Endodermal cell (in vitro differentiated cells): ENCODE measurements around the gene APBA2. TPM values are rescaled to one million over a fixed set of nuclear protein-coding genes. Genes with fewer than 3 reads are reported as not detected.
"Not testable (repeated sequence)": the region's sequence is repeated elsewhere in the genome, so short reads cannot be mapped to it uniquely, and the experiment has no call there.

Source experiments
- DNase-seq: peaks from one replicate; pipeline ENCODE4 v3.0.0-alpha.2; 2017
- H3K27ac ChIP-seq: 2 replicates; pipeline ENCODE4 v1.5.1; 2013; ENCODE audit warnings: mild to moderate bottlenecking, low read depth, low read length, moderate library complexity
- H3K27me3 ChIP-seq: 2 replicates; pipeline ENCODE4 v1.6.1; 2013; ENCODE audit warnings: mild to moderate bottlenecking, low read length, moderate library complexity; ENCODE audit not compliant: insufficient read depth, control insufficient read depth, poor library complexity, severe bottlenecking
- H3K36me3 ChIP-seq: 2 replicates; pipeline ENCODE4 v1.7.0; 2013; ENCODE audit warnings: mild to moderate bottlenecking, low read length, moderate library complexity; ENCODE audit not compliant: control insufficient read depth, insufficient read depth
- H3K4me1 ChIP-seq: one replicate; pipeline ENCODE4 v1.7.0; 2013; ENCODE audit warnings: low read length; ENCODE audit not compliant: control insufficient read depth, insufficient read depth
- H3K4me3 ChIP-seq: 2 replicates; pipeline ENCODE4 v1.5.1; 2013; ENCODE audit warnings: mild to moderate bottlenecking, low read length, moderate library complexity
- H3K9ac ChIP-seq: 2 replicates; pipeline ENCODE4 v1.6.1; 2013; ENCODE audit warnings: mild to moderate bottlenecking, low read length, moderate library complexity; ENCODE audit not compliant: poor library complexity, severe bottlenecking; ENCODE audit errors: extremely low read depth
- H3K9me3 ChIP-seq: 2 replicates; pipeline ENCODE4 v1.6.1; 2013; ENCODE audit warnings: mild to moderate bottlenecking, low read length, moderate library complexity; ENCODE audit not compliant: control insufficient read depth
- H3K27ac Mint-ChIP-seq: 2 replicates; pipeline ENCODE4 v1.8.0; 2020; ENCODE audit warnings: mixed read lengths
- H3K27me3 Mint-ChIP-seq: 2 replicates; pipeline ENCODE4 v1.8.0; 2021; ENCODE audit warnings: mild to moderate bottlenecking, mixed read lengths; ENCODE audit not compliant: insufficient read depth
- H3K36me3 Mint-ChIP-seq: 2 replicates; pipeline ENCODE4 v1.8.0; 2020; ENCODE audit warnings: low read depth, mixed read lengths
- H3K4me1 Mint-ChIP-seq: 2 replicates; pipeline ENCODE4 v1.8.0; 2020; ENCODE audit warnings: mixed read lengths
- H3K4me3 Mint-ChIP-seq: 2 replicates; pipeline ENCODE4 v1.8.0; 2020; ENCODE audit warnings: mild to moderate bottlenecking, moderate library complexity, mixed read lengths
- H3K9me3 Mint-ChIP-seq: 2 replicates; pipeline ENCODE4 v1.8.0; 2020; ENCODE audit warnings: mild to moderate bottlenecking, mixed read lengths
- WGBS, 2 experiments: methylation state at CpG; one replicate each; pipeline versions ENCODE4 v1.1.5 to v1.1.7; 2013; ENCODE audit warnings: missing lambda C conversion rate in 2 of 2, mixed read lengths in 1 of 2; ENCODE audit not compliant: insufficient coverage in 1 of 2, insufficient read length in 1 of 2; 5-methylcytosine and 5-hydroxymethylcytosine counted together
- total RNA-seq, 2 donors: library from RNA; stranded (reverse); fragmentation: NEBNext Ultra II Directional in 1 of 2; extraction: Animal tissue kit (Norgen Biotek cat#: 25700) in 1 of 2; gene quantifications; 2 replicates in 1 of 2; 3 replicates in 1 of 2; pipeline ENCODE4 v1.2.1, GENCODE V29; 2021
- TF ChIP-seq, protein P1 (sequence below): fragments of 200-600 bp; sonication (generic); conservative IDR thresholded peaks from 2 replicates; pipeline ENCODE4 v1.5.0; 2021; ENCODE audit warnings: antibody characterized with exemption, mild to moderate bottlenecking

Gene APBA2
- total RNA-seq, 2 donors from 2014 or later: 27.1 to 27.3 TPM

DNA sequence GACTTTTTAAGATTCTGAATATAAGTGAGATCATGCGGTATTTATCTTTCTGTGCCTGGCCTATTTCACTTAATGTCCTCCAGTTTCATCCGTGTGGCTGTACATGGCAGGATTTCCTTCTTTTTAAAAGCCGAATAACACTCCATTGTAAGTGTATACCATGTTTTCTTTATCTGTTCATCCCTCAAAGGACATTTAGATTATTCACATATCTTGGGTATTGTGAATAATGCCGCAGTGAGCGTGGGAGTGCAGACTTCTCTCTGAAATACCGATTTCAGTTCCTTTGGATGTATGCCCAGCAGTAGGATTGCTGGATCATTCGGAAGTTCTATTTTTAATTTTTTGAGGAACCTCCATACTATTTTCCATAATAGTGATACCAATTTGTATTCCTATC is 136.1 kb downstream of the APBA2 start:
- H3K9ac ChIP-seq: no peak overlapping the region

DNA sequence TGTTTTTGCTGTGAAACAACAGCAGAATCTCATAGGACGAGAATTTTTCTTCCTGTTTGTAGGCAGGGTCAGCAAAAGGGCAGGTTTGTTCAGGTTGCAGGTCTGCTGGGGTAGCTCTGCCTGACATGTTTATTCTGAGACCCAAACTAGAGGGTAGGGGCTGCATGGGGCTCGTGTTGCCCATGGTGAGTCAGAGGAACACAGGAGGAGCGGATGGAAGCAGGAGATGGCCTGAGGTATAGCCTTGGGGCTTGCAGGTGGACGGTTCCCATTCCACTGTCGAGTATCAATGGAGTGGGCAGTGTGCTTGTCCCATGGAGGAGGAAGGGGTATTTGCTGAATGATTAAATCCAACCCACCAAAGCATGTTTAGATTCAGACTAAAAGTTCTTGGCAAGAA is 138.9 kb downstream of the APBA2 start:
- no peaks in the 10 kb centered on the region for H3K4me1 Mint-ChIP-seq
- H3K4me3 ChIP-seq: no peak overlapping the region
- no peaks in the 10 kb centered on the region for H3K27me3 ChIP-seq
- H3K4me3 Mint-ChIP-seq: no peak overlapping the region
- TF ChIP-seq, protein P1, sequence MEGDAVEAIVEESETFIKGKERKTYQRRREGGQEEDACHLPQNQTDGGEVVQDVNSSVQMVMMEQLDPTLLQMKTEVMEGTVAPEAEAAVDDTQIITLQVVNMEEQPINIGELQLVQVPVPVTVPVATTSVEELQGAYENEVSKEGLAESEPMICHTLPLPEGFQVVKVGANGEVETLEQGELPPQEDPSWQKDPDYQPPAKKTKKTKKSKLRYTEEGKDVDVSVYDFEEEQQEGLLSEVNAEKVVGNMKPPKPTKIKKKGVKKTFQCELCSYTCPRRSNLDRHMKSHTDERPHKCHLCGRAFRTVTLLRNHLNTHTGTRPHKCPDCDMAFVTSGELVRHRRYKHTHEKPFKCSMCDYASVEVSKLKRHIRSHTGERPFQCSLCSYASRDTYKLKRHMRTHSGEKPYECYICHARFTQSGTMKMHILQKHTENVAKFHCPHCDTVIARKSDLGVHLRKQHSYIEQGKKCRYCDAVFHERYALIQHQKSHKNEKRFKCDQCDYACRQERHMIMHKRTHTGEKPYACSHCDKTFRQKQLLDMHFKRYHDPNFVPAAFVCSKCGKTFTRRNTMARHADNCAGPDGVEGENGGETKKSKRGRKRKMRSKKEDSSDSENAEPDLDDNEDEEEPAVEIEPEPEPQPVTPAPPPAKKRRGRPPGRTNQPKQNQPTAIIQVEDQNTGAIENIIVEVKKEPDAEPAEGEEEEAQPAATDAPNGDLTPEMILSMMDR: no peak
- H3K36me3 Mint-ChIP-seq: no peaks in the 10 kb centered on the region
- DNase-seq: no peak
- no peak overlapping the region for H3K27ac ChIP-seq
- H3K27ac Mint-ChIP-seq: no peak overlapping the region
- H3K36me3 ChIP-seq: no peaks in the 10 kb centered on the region
- H3K27me3 Mint-ChIP-seq: no peaks in the 10 kb centered on the region
- peaks cover 5% of the 10 kb centered on the region for H3K9me3 ChIP-seq
- H3K4me1 ChIP-seq: no peaks in the 10 kb centered on the region
- H3K9ac ChIP-seq: no peak overlapping the region
- WGBS, 2 experiments: 86 to 96% methylated on average over 4 to 5 of the region's 5 CpGs
- H3K9me3 Mint-ChIP-seq: peaks cover 3% of the 10 kb centered on the region

More for the DNA sequence above, 136.1 kb downstream of the APBA2 start:
- Histone ChIP-seq H3K36me3 (no peaks in the 10 kb centered on the region), H3K4me3 (no peak overlapping the region), H3K9me3 (no peaks in the 10 kb centered on the region), H3K4me1 (no peaks in the 10 kb centered on the region), H3K27ac (no peak overlapping the region), H3K27me3 (no peaks in the 10 kb centered on the region)
- no peaks in the 10 kb centered on the region for H3K36me3 Mint-ChIP-seq
- TF ChIP-seq, protein P1: no peak
- H3K9me3 Mint-ChIP-seq: no peaks in the 10 kb centered on the region
- no peaks in the 10 kb centered on the region for H3K27me3 Mint-ChIP-seq
- no peak for DNase-seq
- WGBS, 2 experiments: 91 to 98% methylated on average over 7 of the region's 7 CpGs
- no peak overlapping the region for H3K4me3 Mint-ChIP-seq
- H3K27ac Mint-ChIP-seq: no peak overlapping the region
- peaks cover 2% of the 10 kb centered on the region for H3K4me1 Mint-ChIP-seq

DNA sequence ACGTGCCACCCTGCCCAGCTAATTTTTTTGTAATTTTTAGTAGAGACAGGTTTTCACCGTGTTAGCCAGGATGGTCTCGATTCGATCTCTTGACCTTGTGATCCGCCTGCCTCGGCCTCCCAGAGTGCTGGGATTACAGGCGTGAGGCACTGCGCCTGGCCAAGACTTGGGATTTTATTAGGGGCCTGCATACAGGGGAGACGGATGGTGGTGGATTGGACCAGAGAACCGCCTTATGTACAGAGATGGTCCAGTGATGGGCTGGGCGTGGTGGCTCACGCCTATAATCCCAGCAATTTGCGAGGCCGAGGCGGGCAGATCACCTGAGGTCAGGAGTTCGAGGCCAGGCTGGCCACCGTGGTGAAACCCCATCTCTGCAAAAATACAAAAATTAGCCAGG is 139.6 kb downstream of the APBA2 start:
- 96 to 98% methylated on average over 16 to 17 of the region's 17 CpGs for WGBS, 2 experiments

DNA sequence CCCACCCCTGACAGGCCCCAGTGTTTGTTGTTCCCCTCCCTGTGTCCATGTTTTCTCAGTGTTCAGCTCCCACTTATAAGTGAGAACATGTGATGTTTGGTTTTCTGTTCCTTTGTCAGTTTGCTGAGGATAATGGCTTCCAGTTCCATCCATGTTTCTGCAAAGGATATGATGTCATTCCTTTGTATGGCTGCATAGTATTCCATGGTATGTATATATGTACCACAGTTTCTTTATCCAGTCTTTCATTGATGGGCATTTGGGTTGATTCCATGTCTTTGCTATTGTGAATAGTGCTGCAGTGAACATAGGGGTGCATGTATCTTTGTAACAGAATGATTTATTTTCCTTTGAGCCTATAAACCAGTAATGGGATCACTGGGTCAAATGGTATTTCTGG is 142.4 kb downstream of the APBA2 start:
- H3K36me3 Mint-ChIP-seq, H3K27me3 Mint-ChIP-seq, H3K36me3 ChIP-seq, H3K4me3 ChIP-seq, H3K27me3 ChIP-seq, H3K4me1 Mint-ChIP-seq, DNase-seq, H3K27ac ChIP-seq, H3K4me3 Mint-ChIP-seq, H3K9ac ChIP-seq, H3K4me1 ChIP-seq, H3K27ac Mint-ChIP-seq, H3K9me3 Mint-ChIP-seq, H3K9me3 ChIP-seq: not testable (repeated sequence)

More for the DNA sequence above, 139.6 kb downstream of the APBA2 start:
- not testable (repeated sequence) for H3K27ac ChIP-seq, H3K9me3 Mint-ChIP-seq, H3K4me3 ChIP-seq, H3K27me3 ChIP-seq, H3K27me3 Mint-ChIP-seq, H3K4me1 ChIP-seq, H3K4me3 Mint-ChIP-seq, H3K36me3 Mint-ChIP-seq, H3K36me3 ChIP-seq, H3K27ac Mint-ChIP-seq, H3K4me1 Mint-ChIP-seq, DNase-seq, H3K9ac ChIP-seq, H3K9me3 ChIP-seq
